Measurements from ENCODE around the gene NTN1.
A peak's percentile ranks its signal among the peaks of the same experiment; 100 is the strongest.

Gene NTN1

GRCh38 chr17:9006175-9006767 is 15.0 kb upstream of the NTN1 start:
- DNase-seq: no peak

DNA sequence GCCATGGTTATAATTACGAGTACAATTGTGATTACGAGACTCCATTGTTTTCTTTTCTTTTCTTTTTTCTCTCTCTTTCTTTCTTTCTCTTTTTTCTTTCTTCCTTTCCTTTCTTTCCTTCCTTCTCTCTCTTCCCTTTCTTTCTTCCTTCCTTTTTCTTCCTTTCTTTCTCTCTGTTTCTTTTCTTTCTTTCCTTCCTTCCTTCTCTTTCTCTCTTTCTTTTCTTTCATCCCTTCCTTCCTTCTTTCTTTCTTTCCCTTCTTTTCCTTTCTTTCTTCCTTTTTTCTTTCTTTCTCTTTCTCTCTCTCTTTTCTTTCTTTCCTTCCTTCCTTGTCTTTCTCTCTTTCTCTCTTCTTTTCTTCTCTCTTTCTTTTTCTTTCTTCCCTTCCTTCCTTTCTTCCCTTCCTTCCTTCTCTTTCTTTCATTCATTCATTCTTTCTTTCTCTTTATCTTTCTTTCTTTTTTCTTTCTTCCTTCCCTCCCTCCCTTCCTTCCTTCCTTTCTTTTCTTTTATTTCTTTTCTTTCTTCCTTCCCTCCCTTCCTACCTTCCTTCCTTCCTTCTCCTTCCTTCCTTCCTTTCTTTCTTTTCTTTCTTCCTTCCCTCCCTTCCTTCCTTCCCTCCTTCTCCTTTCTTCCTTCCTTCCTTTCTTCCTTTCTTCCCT is 14.1 kb upstream of the NTN1 start:
- DNase-seq: no peak

- no peak for DNase-seq
Observed at GRCh38 chr17:9009096-9009495, 12.2 kb upstream of the NTN1 start.

- no peak for DNase-seq
Observed at GRCh38 chr17:9009737-9010136, 11.6 kb upstream of the NTN1 start.

- DNase-seq: no peak
Observed at GRCh38 chr17:9011001-9011400, 10.3 kb upstream of the NTN1 start.

DNA sequence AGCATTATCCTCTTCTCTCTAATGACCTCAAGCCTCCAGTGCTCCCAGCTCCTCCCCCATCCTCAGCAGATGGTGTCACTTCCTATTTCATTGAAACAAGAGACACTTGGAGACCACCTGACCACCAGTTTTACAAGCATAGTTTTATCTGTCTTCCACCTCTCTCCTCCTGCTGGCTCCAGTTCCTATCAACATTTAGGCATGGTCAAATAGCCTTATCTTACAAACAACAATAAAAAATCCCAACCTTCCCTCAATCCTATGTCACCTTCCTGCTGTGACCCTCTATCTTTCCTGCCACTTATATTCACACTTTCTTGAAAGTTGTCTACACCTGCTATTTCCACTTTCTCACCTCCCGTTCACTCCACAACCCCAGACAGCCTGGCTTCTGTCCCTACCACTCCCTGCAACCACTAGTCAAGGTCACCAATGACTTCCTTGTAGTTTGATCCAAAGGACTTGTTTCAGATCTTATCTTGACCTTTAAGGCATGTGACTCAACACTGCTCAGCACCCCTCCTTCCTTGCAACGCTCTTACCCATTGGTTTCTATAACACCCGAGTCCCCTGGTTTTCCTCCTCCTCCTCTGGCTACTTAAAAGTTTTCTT is 4.3 kb upstream of the NTN1 start:
- DNase-seq: no peak

GRCh38 chr17:9018726-9019125 is 2.6 kb upstream of the NTN1 start:
- DNase-seq: no peak

GRCh38 chr17:9020096-9020823 is 1.1 kb upstream of the NTN1 start:
- no peak for DNase-seq

DNA sequence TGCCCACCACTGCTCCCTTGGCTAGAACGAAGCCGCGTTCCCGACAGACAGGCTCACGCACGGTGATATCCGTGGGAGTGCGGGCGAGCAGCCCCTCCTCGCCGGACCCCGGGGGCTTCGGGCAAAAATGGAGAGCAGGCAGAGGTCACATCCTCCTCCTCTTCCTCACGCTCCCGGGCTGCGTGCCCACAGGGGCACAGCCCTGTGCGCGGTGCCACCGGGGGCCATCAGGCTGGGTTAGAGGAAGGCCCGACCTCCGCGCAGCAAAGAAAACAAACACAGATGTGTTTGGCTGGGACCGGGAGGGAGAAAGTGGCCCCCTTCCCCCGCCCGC is 519 bp upstream of the NTN1 start:
- no peak for DNase-seq

GRCh38 chr17:9021992-9022572 is 772 bp downstream of the NTN1 start:
- DNase-seq: no peak

GRCh38 chr17:9022573-9023391 is 1.5 kb downstream of the NTN1 start:
- peak in 1 of 2 experiments; percentile 6 for DNase-seq

DNA sequence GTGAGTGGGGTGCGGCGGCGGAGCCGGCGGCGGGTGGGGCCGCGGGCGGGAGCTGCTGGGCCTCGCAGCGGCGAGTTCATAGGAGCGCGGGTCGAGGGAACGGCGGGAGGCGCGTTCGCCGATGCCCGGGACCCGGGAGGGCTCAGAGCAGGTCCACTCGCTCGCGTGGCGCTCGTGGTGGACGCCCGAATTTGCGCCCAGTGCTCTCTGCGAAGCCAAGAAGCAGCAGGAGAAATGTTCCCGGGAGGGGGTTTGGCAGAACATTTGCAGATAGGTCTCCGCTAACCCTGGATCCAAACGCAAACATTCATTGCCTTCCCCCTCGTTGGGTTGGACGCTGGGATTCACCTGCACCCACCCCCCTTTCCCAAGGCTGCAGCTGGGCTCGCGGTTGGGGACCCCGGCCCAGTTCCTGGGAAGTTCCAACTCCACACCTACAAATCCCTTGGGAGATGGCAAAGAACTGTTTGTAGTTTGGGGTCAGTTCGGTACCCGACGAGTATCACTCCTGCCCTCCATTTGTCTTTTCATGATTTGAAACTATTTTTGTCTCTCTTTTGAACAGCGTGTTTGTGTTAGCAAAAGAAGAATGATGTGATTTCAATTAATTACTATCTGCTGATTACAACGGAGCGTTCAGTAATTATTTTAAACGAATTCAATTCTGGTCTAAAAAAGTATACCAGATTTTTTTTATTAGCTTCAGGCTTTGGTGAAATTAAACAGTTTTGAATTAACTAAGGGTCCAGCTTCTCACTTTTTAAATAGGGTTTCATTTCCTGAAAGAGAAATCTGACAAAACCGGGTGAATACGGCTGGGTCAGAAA is 2.3 kb downstream of the NTN1 start:
- no peak for DNase-seq

GRCh38 chr17:9024497-9024896 is 3.2 kb downstream of the NTN1 start:
- DNase-seq: no peak

- no peak for DNase-seq
Observed at GRCh38 chr17:9026741-9027140, 5.4 kb downstream of the NTN1 start.

GRCh38 chr17:9028202-9028987 is 7.1 kb downstream of the NTN1 start:
- DNase-seq: no peak

DNA sequence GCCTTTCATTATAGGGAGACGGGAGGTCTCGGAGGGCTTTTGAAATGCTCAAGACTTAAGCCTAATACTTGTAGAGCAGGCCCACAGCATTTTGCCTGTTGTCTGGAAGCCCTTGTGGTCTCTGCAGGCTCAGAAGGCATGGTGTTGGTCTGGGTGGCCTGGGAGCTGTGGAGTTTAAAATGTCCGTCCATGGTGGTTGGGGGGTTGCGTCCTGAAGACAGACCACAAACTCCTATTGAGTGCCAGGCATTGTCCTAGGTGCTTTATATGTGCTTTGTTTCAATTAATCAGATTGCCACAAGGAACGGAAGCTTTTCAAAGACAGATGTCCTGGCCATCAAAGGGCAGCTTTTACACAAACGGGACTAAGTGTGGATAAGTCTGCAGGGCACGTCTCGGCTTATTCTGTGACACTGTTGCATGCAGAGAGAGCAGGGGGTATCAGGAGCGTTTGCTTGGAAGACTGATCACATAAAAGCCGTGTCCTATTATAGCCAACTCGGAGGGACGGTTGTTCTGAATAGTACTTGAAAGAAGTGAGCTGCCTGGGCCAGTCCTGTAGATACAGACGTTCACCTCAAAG is 7.8 kb downstream of the NTN1 start:
- no peak for DNase-seq

DNA sequence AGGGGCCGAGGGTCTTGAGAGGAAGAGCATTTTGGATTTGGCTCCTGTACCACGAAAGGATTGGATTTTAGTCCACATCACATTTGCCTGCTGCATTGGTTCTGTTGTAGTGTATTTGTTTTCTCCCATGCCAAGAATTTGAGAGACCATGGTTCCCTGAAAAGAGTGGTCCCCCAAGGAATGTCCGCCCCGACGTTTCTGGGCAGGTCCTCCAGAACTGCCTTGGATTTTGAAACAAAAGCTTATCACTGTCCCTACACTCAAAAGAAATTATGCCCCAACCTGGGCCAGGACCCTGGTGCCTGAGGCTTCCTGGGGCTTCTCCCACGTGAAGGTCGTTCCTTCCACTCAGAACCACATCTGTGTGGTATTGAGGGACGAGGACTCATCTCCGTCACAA is 10.8 kb downstream of the NTN1 start:
- no peak for DNase-seq

GRCh38 chr17:9032583-9032982 is 11.3 kb downstream of the NTN1 start:
- no peak for DNase-seq

DNA sequence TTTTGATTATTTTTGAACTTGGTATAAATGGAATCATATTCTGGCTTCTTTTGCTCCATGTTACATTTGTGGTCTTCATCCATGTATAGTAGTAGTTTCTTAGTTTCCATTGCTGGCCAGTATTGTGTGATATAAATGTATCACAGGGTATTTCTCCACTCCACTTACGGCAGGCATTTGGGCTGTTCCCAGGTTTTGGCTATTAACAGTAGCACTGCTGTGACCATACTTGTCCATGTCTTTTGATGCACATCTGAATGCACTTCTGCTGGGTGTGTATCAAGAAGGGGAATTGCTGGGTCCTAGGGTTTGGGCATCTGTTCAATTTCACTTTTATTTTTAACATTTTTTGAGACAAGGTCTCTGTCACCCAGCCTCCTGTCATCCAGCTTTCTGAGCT is 13.9 kb downstream of the NTN1 start:
- no peak for DNase-seq

GRCh38 chr17:9036336-9036735 is 15.0 kb downstream of the NTN1 start:
- no peak for DNase-seq

- no peak for DNase-seq
Observed at GRCh38 chr17:9037736-9038135, 16.4 kb downstream of the NTN1 start.

Measured in activated CD4-positive, alpha-beta T cell treated with anti-CD3 and anti-CD28 coated beads, Interleukin-2, amount 50 U/mL, for 4 hours (primary cell).